Naive B cell (primary cell): ENCODE measurements around the gene IFNL4. TPM values are rescaled to one million over a fixed set of nuclear protein-coding genes. Genes with fewer than 3 reads are reported as not detected.

ENCODE experiments used
- polyA plus RNA-seq, 6 donors: library from polyadenylated mRNA; unstranded; fragments of 300-500 nt; fragmentation: Illumina TruSeq; gene quantifications; one replicate each; pipeline ENCODE4 v1.2.3, GENCODE V29; 2021; ENCODE audit warnings: low read depth in 6 of 6

The IFNL4 gene
- polyA plus RNA-seq, 6 donors from 2014 or later: not detected

Other genes with a start within 250 kb of the IFNL4 start
- not detected for gene FBXO27, start 216.3 kb downstream of the IFNL4 start, polyA plus RNA-seq
- gene ACP7, start 164.5 kb downstream of the IFNL4 start, polyA plus RNA-seq: not detected
- 1 to 10 TPM in 5 of 6 donors, under 1 TPM in 1; 0.09 to 2.6 (median 1.7) TPM for gene PAK4, start 123.1 kb downstream of the IFNL4 start, polyA plus RNA-seq
- gene NCCRP1, start 51.9 kb downstream of the IFNL4 start, polyA plus RNA-seq: not detected
- not detected for gene SYCN, start 44.6 kb downstream of the IFNL4 start, polyA plus RNA-seq
- not detected for gene IFNL3, start 3.9 kb downstream of the IFNL4 start, polyA plus RNA-seq
- gene IFNL2, start 19.5 kb upstream of the IFNL4 start, polyA plus RNA-seq: not detected
- not detected for gene IFNL1, start 47.6 kb upstream of the IFNL4 start, polyA plus RNA-seq
- gene LRFN1, start 72.0 kb upstream of the IFNL4 start, polyA plus RNA-seq: 1 to 10 TPM in 5 of 6 donors, not detected in 1; 1.0 to 2.2 (median 1.6) TPM
- 1,000 to 10,000 TPM in 1 of 6 donors, 100 to 1,000 TPM in 5; 750 to 1,029 (median 856) TPM for gene GMFG, start 87.2 kb upstream of the IFNL4 start, polyA plus RNA-seq
- 10 to 100 TPM in 3 of 6 donors, 1 to 10 TPM in 3; 6.2 to 20.5 (median 9.7) TPM for gene SAMD4B, start 93.6 kb upstream of the IFNL4 start, polyA plus RNA-seq
- gene PAF1, start 142.2 kb upstream of the IFNL4 start, polyA plus RNA-seq: 10 to 100 TPM; 11.6 to 62.4 (median 41.0) TPM
- 10 to 100 TPM; 31.9 to 68.1 (median 57.5) TPM for gene MED29, start 142.5 kb upstream of the IFNL4 start, polyA plus RNA-seq
- 100 to 1,000 TPM; 291 to 784 (median 445) TPM for gene ZFP36, start 158.0 kb upstream of the IFNL4 start, polyA plus RNA-seq
- gene PLEKHG2, start 163.8 kb upstream of the IFNL4 start, polyA plus RNA-seq: 1 to 10 TPM in 5 of 6 donors, not detected in 1; 2.5 to 8.3 (median 4.7) TPM
- gene RPS16, start 187.1 kb upstream of the IFNL4 start, polyA plus RNA-seq: 1,000 to 10,000 TPM; 1,393 to 2,131 (median 1,793) TPM
- 100 to 1,000 TPM in 1 of 6 donors, 10 to 100 TPM in 5; 48.1 to 119 (median 81.6) TPM for gene SUPT5H, start 196.7 kb upstream of the IFNL4 start, polyA plus RNA-seq
- 10 to 100 TPM; 35.4 to 41.9 (median 37.0) TPM for gene TIMM50, start 232.0 kb upstream of the IFNL4 start, polyA plus RNA-seq